ACHN (cell line): ENCODE results near the gene UBD.

Experiments used
- DNase-seq: peaks from one replicate; pipeline ENCODE4 v3.0.0-alpha.2; 2015
- in situ Hi-C: cut with HindIII; loops from 2 replicates; pipeline ENCODE4 v1.10.0; 2017; ENCODE audit warnings: low sequenced_read_pairs, low pct_ligation_motif_present, low pct_unique_long_range_greater_than_20kb

The UBD gene

GRCh38 chr6:29505808-29506207 lies 53.7 kb downstream of the UBD start:
- in situ Hi-C loops: no loop called here
- DNase-seq: no peak
